HepG2 (cell line): ENCODE measurements around the gene WFDC5. TPM values are rescaled to one million over a fixed set of nuclear protein-coding genes. Genes with fewer than 3 reads are reported as not detected.

Source experiments
- ATAC-seq: fragments of 200-7000 bp; cut with Tn5 transposase; 3 replicates; pipeline ENCODE4 v1.9.1; 2020; ENCODE audit warnings: mild to moderate bottlenecking, moderate library complexity
- BruUV-seq: library from RNA; stranded (reverse); fragments of 400-500 nt; replicated peaks from 2 replicates; lab custom pipeline; 2021; lab: Mats Ljungman, UMichigan
- CTCF ChIA-PET: fragments of 300-600 bp; formaldehyde crosslinking; extraction: SDS; loops from one replicate; lab custom pipeline; 2021; ENCODE audit warnings: low total read pairs, inconsistent platforms, low intra/inter-chr PET ratio; lab: Yijun Ruan, JAX
- POLR2A ChIA-PET: fragments of 350-600 bp; sonication (Branson Sonifier 250); formaldehyde crosslinking; loops from one replicate; lab custom pipeline; 2020; ENCODE audit warnings: antibody characterized with exemption, inconsistent platforms; lab: Yijun Ruan, JAX
- DNase-seq: peaks from one replicate; pipeline ENCODE4 v3.0.0-alpha.2; 2015; ENCODE audit warnings: low spot score
- FAIRE-seq: peaks from 3 replicates; lab custom pipeline; 2011; peaks lifted over from hg19 to GRCh38; lab: Jason Lieb, UNC
- H2AFZ ChIP-seq: one replicate; pipeline ENCODE4 v1.6.1; 2011; ENCODE audit warnings: low read length, inconsistent platforms
- H3K27ac ChIP-seq: fragments of 300-600 bp; 3 replicates; pipeline ENCODE4 v1.8.0; 2011; ENCODE audit warnings: mixed run types, mild to moderate bottlenecking, mixed read lengths, low read length, inconsistent platforms; ENCODE audit not compliant: insufficient read depth; ENCODE audit errors: extremely low read length
- H3K27me3 ChIP-seq, 2 experiments: fragments of 200-600 bp in 1 of 2; 2 replicates in 1 of 2; 3 replicates in 1 of 2; pipeline versions ENCODE4 v1.6.0 to v1.8.0; 2011; ENCODE audit warnings: low read length in 2 of 2, mild to moderate bottlenecking in 2 of 2, moderate library complexity in 2 of 2, inconsistent platforms in 1 of 2; ENCODE audit not compliant: insufficient read depth in 2 of 2, control insufficient read depth in 1 of 2
- H3K36me3 ChIP-seq, 2 experiments: fragments of 200-600 bp in 1 of 2; replicated peaks in 1 of 2; 2 replicates in 1 of 2; 3 replicates in 1 of 2; pipeline versions ENCODE4 v1.5.1 to v1.8.0; 2011; ENCODE audit warnings: low read length in 2 of 2, inconsistent platforms in 1 of 2; ENCODE audit not compliant: insufficient read depth in 2 of 2, control insufficient read depth in 1 of 2
- H3K4me1 ChIP-seq: 2 replicates; pipeline ENCODE4 v1.5.1; 2012; ENCODE audit warnings: low read length, inconsistent platforms; ENCODE audit not compliant: insufficient read depth
- H3K4me2 ChIP-seq: 2 replicates; pipeline ENCODE4 v1.6.0; 2011; ENCODE audit warnings: low read depth, low read length, inconsistent platforms
- H3K4me3 ChIP-seq, 3 experiments: fragments of 200-600 bp in 1 of 3; sonication (generic), shearing (Covaris generic) in 1 of 3; replicated peaks in 1 of 3; 2 replicates each; pipeline ENCODE4 v1.5.1; 2011 to 2016; ENCODE audit warnings: low read length in 3 of 3, inconsistent platforms in 2 of 3, low read depth in 2 of 3, mild to moderate bottlenecking in 2 of 3, control low read depth in 1 of 3, mixed read lengths in 1 of 3; ENCODE audit not compliant: insufficient read depth in 1 of 3
- H3K79me2 ChIP-seq: one replicate; pipeline ENCODE4 v1.6.1; 2011; ENCODE audit warnings: low read length, inconsistent platforms; ENCODE audit not compliant: insufficient read depth
- H3K9ac ChIP-seq: 2 replicates; pipeline ENCODE4 v1.6.0; 2011; ENCODE audit warnings: mild to moderate bottlenecking, low read depth, low read length, inconsistent platforms; ENCODE audit not compliant: insufficient read depth
- H3K9me3 ChIP-seq: 2 replicates; pipeline ENCODE4 v1.5.1; 2012; ENCODE audit warnings: mild to moderate bottlenecking, low read length
- H4K20me1 ChIP-seq: 2 replicates; pipeline ENCODE4 v1.6.0; 2011; ENCODE audit warnings: inconsistent platforms, mild to moderate bottlenecking, low read length, moderate library complexity; ENCODE audit not compliant: insufficient read depth
- CREM ChIP-seq, 2 experiments: sonication (generic) in 1 of 2; formaldehyde crosslinking in 1 of 2; IDR thresholded peaks; 2 replicates each; pipeline versions ENCODE4 v1.4.0 to v1.6.1; 2016 to 2020; ENCODE audit warnings: antibody characterized with exemption in 1 of 2, mild to moderate bottlenecking in 1 of 2, missing genetic modification reagents in 1 of 2
- HMG20A ChIP-seq: IDR thresholded peaks from 2 replicates; pipeline ENCODE4 v1.6.1; 2016; ENCODE audit warnings: borderline replicate concordance
- MTF2 ChIP-seq: sonication (generic); formaldehyde crosslinking; IDR thresholded peaks from 2 replicates; pipeline ENCODE4 v1.5.0; 2020; ENCODE audit warnings: missing genetic modification reagents, borderline replicate concordance
- NFATC3 ChIP-seq: sonication (generic); formaldehyde crosslinking; IDR thresholded peaks from 2 replicates; pipeline ENCODE4 v1.5.1; 2020; ENCODE audit warnings: mild to moderate bottlenecking, missing genetic modification reagents
- PITX1 ChIP-seq: sonication (generic); formaldehyde crosslinking; IDR thresholded peaks from 2 replicates; pipeline ENCODE4 v1.5.1; 2020; ENCODE audit warnings: mild to moderate bottlenecking, missing genetic modification reagents
- SIX4 ChIP-seq: sonication (generic); formaldehyde crosslinking; IDR thresholded peaks from 2 replicates; pipeline ENCODE4 v1.4.0; 2020; ENCODE audit warnings: missing genetic modification reagents
- USF2 ChIP-seq, 2 experiments: sonication (generic) in 1 of 2; formaldehyde crosslinking in 1 of 2; IDR thresholded peaks; 2 replicates each; pipeline versions ENCODE4 v1.5.1 to v1.6.1; 2011 to 2020; ENCODE audit warnings: borderline replicate concordance in 1 of 2, low read depth in 1 of 2, low read length in 1 of 2, mild to moderate bottlenecking in 1 of 2, missing genetic modification reagents in 1 of 2, moderate library complexity in 1 of 2
- ZBTB42 ChIP-seq: sonication (generic); formaldehyde crosslinking; IDR thresholded peaks from 2 replicates; pipeline ENCODE4 v1.5.0; 2020; ENCODE audit warnings: mild to moderate bottlenecking, missing genetic modification reagents
- ZNF512 ChIP-seq: sonication (generic); formaldehyde crosslinking; IDR thresholded peaks from 2 replicates; pipeline ENCODE4 v1.4.0; 2020; ENCODE audit warnings: mild to moderate bottlenecking, missing genetic modification reagents
- ZNF558 ChIP-seq: sonication (generic); formaldehyde crosslinking; IDR thresholded peaks from 2 replicates; pipeline ENCODE4 v1.9.0; 2022; ENCODE audit warnings: mild to moderate bottlenecking, missing genetic modification reagents, borderline replicate concordance
- WGBS: methylation state at CpG from one replicate; pipeline ENCODE4 v1.1.6; 2017; ENCODE audit warnings: low lambda C conversion rate; 5-methylcytosine and 5-hydroxymethylcytosine counted together
- in situ Hi-C: cut with HindIII; loops from 2 replicates; pipeline ENCODE4 v1.10.0; 2017; ENCODE audit warnings: low pct_unique_long_range_greater_than_20kb; ENCODE audit not compliant: extremely low pct_ligation_motif_present
- intact Hi-C: fragments of 100-400 bp; cut with micrococcal nuclease; formaldehyde crosslinking; loops from one replicate; pipeline ENCODE4 v1.10.0; 2022; ENCODE audit not compliant: unreplicated experiment
- polyA plus RNA-seq, 8 experiments: library from polyadenylated mRNA; depleted of rRNA in 3 of 8; stranded (reverse) in 7 of 8; unstranded in 1 of 8; fragments of >200 nt; fragmentation: Illumina TruSeq in 4 of 8; extraction: Trizol in 4 of 8; gene quantifications; 2 replicates each; pipeline versions ENCODE4 v1.2.1 to v1.2.3, GENCODE V29; 2011 to 2016; ENCODE audit warnings: low read depth in 4 of 8, missing spikeins in 1 of 8, mixed read lengths in 1 of 8; ENCODE audit not compliant: insufficient read depth in 1 of 8
- total RNA-seq, 5 experiments: library from RNA; depleted of rRNA; stranded (reverse); fragments of >200 nt; fragmentation: Illumina TruSeq; extraction: Trizol; gene quantifications; 2 replicates each; pipeline ENCODE4 v1.2.3, GENCODE V29; 2016; ENCODE audit warnings: low read depth in 1 of 5

Gene WFDC5
- total and polyA plus RNA-seq, 2 of the 13 experiments (the other 11 are each of a cell fraction or from before 2014, with no cell fraction given), result not detected

- TF ChIP-seq ZNF512 (CRISPR knock-in tag) (no peak), ZNF558 (CRISPR knock-in tag) (no peak), PITX1 (CRISPR knock-in tag) (peak; percentile 17; the same call in 1 of the 2 replicates), ZBTB42 (no peak), SIX4 (CRISPR knock-in tag) (no peak), MTF2 (CRISPR knock-in tag) (no peak), CREM (IDR thresholded peaks at IDR 0.05) (no peak), CREM (CRISPR knock-in tag; IDR thresholded peaks at IDR 0.05) (no peak)
Measured at GRCh38 chr20:45111799-45112471, 3.0 kb downstream of the WFDC5 start (continued).

- Histone ChIP-seq H3K4me2 (no peak overlapping the region), H3K9me3 (no peaks in the 10 kb centered on the region), H3K79me2 (no peaks in the 10 kb centered on the region), H3K4me1 (peaks cover 10% of the 10 kb centered on the region), H3K27me3 (peaks cover 10 to 35% of the 10 kb centered on the region in 2 experiments; a peak in 2 of 5 replicates), H2AFZ (no peak overlapping the region), H3K27ac (no peak overlapping the region), H4K20me1 (no peaks in the 10 kb centered on the region), H3K36me3 (no peaks in the 10 kb centered on the region), H3K9ac (no peak overlapping the region), H3K4me3 (no peak overlapping the region)
- ChIA-PET POLR2A (interaction anchor here (0.8 kb wide), 1 partner anchor 170 kb away, joined by 3 read pairs; no protein-coding TSS in a partner anchor), CTCF (interaction anchor here (1.3 to 2.1 kb wide), 3 partner anchors 31 to 100 kb away, joined by 3 to 20 read pairs (median 8); no protein-coding TSS in a partner anchor)
- intact Hi-C loops, result loop anchor here (1.0 to 5.0 kb wide), 2 partner anchors 67 to 99 kb away; no protein-coding TSS in a partner anchor
- FAIRE-seq, result no peak
- TF ChIP-seq USF2 (IDR thresholded peaks at IDR 0.05; ENCODE audit: low read depth, low read length), result no peak
- no peak for TF ChIP-seq USF2 (CRISPR knock-in tag; IDR thresholded peaks at IDR 0.05; ENCODE audit: borderline replicate concordance)
- no peak for TF ChIP-seq HMG20A (CRISPR knock-in tag)
- TF ChIP-seq NFATC3 (CRISPR knock-in tag), result no peak
- DNase-seq, result no peak
- 53% methylated on average over 11 of the region's 11 CpGs for WGBS
- BruUV-seq, result no TSS peak
- no peak; the same call in 2 of the 3 replicates for ATAC-seq
- in situ Hi-C loops, result no loop called here
Measured at GRCh38 chr20:45111285-45111684, 3.7 kb downstream of the WFDC5 start.
